Calu3 (cell line): ENCODE results near the gene PCLO. TPM values are rescaled to one million over a fixed set of nuclear protein-coding genes. Genes with fewer than 3 reads are reported as not detected.

Source experiments
- BruUV-seq: library from RNA; stranded (reverse); fragments of 400-500 nt; replicated peaks from 2 replicates; lab custom pipeline; 2021; lab: Mats Ljungman, UMichigan
- CTCF ChIA-PET: fragments of 300-600 bp; sonication (Branson Sonifier 250); formaldehyde crosslinking; loops from one replicate; lab custom pipeline; 2022; ENCODE audit warnings: antibody characterized with exemption; lab: Charles Lee
- DNase-seq: peaks from one replicate; pipeline ENCODE4 v3.0.0; 2022
- H3K27ac Mint-ChIP-seq: one replicate; pipeline ENCODE4 v1.8.0; 2022; ENCODE audit warnings: mixed read lengths; ENCODE audit not compliant: unreplicated experiment
- H3K27me3 Mint-ChIP-seq: one replicate; pipeline ENCODE4 v1.8.0; 2022; ENCODE audit warnings: mixed read lengths; ENCODE audit not compliant: unreplicated experiment
- H3K36me3 Mint-ChIP-seq: one replicate; pipeline ENCODE4 v1.8.0; 2022; ENCODE audit warnings: mild to moderate bottlenecking, moderate library complexity, mixed read lengths; ENCODE audit not compliant: insufficient read depth, unreplicated experiment
- H3K4me1 Mint-ChIP-seq: one replicate; pipeline ENCODE4 v1.8.0; 2022; ENCODE audit warnings: mild to moderate bottlenecking, low read depth, mixed read lengths; ENCODE audit not compliant: unreplicated experiment
- H3K4me3 Mint-ChIP-seq: one replicate; pipeline ENCODE4 v1.8.0; 2022; ENCODE audit warnings: mild to moderate bottlenecking, low read depth, moderate library complexity, mixed read lengths; ENCODE audit not compliant: unreplicated experiment
- H3K9me3 Mint-ChIP-seq: one replicate; pipeline ENCODE4 v1.8.0; 2022; ENCODE audit warnings: low read depth, mixed read lengths; ENCODE audit not compliant: unreplicated experiment
- intact Hi-C: fragments of 100-400 bp; cut with micrococcal nuclease; formaldehyde crosslinking; loops from one replicate; pipeline ENCODE4 v1.10.0; 2022; ENCODE audit not compliant: unreplicated experiment
- total RNA-seq: library from RNA; stranded (reverse); gene quantifications from 2 replicates; pipeline ENCODE4 v1.2.3, GENCODE V29; 2022
- TF ChIP-seq, protein P1 (sequence below): fragments of 200-600 bp; IDR thresholded peaks from one replicate; pipeline ENCODE4 v1.8.0; 2022; ENCODE audit warnings: antibody characterized with exemption; ENCODE audit not compliant: unreplicated experiment

PCLO gene
- total RNA-seq, 1 experiment from 2014 or later: 9.1 TPM

DNA sequence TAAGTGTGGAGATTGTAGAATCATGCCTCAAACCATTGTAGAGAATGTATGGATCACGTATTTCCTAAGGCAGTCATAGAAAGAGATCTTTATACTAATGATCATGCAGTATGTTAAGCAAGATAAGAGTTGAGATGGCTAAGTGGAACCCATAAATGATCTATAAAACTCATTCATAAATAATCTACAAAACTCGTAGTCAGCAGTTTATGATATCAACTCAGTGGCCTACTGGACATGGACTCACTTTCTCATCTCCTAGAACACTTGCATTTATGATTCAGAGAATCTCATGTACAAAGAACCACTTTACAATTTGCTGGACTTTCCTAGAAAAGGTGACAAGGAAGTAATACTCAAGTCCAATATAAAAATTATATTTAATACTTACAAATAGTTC, 339.6 kb downstream of the PCLO start:
- Mint-ChIP-seq H3K4me1 (no peaks in the 10 kb centered on the region), H3K4me3 (no peak overlapping the region), H3K9me3 (no peaks in the 10 kb centered on the region), H3K36me3 (no peaks in the 10 kb centered on the region), H3K27me3 (no peaks in the 10 kb centered on the region), H3K27ac (no peak overlapping the region)
- BruUV-seq: no TSS peak
- TF ChIP-seq, protein P1, sequence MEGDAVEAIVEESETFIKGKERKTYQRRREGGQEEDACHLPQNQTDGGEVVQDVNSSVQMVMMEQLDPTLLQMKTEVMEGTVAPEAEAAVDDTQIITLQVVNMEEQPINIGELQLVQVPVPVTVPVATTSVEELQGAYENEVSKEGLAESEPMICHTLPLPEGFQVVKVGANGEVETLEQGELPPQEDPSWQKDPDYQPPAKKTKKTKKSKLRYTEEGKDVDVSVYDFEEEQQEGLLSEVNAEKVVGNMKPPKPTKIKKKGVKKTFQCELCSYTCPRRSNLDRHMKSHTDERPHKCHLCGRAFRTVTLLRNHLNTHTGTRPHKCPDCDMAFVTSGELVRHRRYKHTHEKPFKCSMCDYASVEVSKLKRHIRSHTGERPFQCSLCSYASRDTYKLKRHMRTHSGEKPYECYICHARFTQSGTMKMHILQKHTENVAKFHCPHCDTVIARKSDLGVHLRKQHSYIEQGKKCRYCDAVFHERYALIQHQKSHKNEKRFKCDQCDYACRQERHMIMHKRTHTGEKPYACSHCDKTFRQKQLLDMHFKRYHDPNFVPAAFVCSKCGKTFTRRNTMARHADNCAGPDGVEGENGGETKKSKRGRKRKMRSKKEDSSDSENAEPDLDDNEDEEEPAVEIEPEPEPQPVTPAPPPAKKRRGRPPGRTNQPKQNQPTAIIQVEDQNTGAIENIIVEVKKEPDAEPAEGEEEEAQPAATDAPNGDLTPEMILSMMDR: no peak
- intact Hi-C loops: no loop called here
- no peak for DNase-seq
- CTCF ChIA-PET: no interaction called here

DNA sequence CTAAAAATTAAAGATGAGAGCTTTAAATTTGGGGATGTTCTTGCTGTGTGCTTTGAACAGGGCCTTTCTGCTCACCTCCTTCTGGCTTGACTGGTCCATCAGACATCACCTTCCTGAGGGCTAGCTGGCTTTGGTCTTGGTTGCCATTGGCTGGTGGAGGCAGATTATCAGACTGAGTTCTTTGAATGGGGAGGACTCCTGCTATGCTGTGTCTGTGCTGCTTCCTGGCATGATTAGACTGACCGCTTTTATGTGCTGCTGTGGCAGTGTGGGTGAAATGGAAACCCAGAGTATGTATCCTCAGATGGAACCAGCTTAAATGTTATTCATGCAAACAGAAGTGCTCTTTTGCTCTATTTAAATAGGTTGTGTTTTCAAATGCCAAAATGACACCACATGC, 341.6 kb downstream of the PCLO start:
- no TSS peak for BruUV-seq
- H3K9me3 Mint-ChIP-seq: no peaks in the 10 kb centered on the region
- H3K27ac Mint-ChIP-seq: no peak overlapping the region
- no peaks in the 10 kb centered on the region for H3K36me3 Mint-ChIP-seq
- TF ChIP-seq, protein P1: no peak
- CTCF ChIA-PET: no interaction called here
- intact Hi-C loops: no loop called here
- H3K4me1 Mint-ChIP-seq: no peaks in the 10 kb centered on the region
- H3K4me3 Mint-ChIP-seq: no peak overlapping the region
- no peaks in the 10 kb centered on the region for H3K27me3 Mint-ChIP-seq
- DNase-seq: no peak

DNA sequence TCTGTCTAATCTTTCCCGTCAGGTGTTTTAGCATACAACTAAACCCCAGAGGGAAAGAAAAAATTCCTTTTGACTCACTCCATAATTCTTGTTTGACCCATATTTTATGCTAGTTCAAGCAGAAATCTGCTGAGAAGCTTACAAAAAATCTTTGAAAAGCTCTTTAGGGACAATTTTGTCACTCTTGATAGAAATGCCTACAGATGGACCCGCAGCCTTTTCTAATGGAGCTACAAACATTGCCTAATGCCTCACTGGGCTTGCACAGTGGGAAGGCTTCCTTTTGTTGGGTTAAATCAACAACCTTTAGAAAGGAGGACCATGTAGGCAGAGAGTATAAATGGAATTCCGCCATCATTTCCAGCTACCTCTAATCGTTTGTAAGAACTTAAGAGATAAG, 344.5 kb downstream of the PCLO start:
- TF ChIP-seq, protein P1: no peak
- Mint-ChIP-seq H3K27ac (no peak overlapping the region), H3K4me3 (no peak overlapping the region), H3K4me1 (no peaks in the 10 kb centered on the region), H3K36me3 (no peaks in the 10 kb centered on the region), H3K27me3 (no peaks in the 10 kb centered on the region), H3K9me3 (no peaks in the 10 kb centered on the region)
- intact Hi-C loops: loop anchor here (10.0 kb wide), 1 partner anchor 347 kb away; the partner anchor contains the start of gene PCLO
- DNase-seq: no peak
- BruUV-seq: no TSS peak
- CTCF ChIA-PET: interaction anchor here (0.6 kb wide), 1 partner anchor 458 kb away, joined by 3 read pairs; no protein-coding TSS in a partner anchor

DNA sequence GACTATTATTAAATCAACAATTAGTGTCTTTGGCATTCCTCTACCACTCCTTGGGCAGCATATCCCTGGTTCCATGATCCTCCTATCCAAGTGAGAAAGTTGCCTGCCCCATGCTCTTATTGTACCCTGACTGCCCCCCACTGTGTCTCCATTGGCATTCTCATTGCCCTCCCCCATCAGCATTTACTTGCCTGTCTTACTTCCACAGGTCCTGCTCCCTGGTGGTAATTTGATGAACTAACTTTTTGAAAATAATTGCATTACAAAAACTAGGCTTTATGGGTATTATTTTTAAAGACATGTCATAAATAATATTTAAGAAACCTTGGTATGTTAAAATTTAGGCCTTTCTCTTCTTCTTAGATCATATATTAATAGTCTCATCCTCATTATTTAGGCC, 346.4 kb downstream of the PCLO start:
- intact Hi-C loops: loop anchor here (10.0 kb wide), 1 partner anchor 349 kb away; the partner anchor contains the start of gene PCLO
- Mint-ChIP-seq H3K36me3 (no peaks in the 10 kb centered on the region), H3K4me3 (no peak overlapping the region), H3K27me3 (no peaks in the 10 kb centered on the region), H3K27ac (no peak overlapping the region), H3K9me3 (no peaks in the 10 kb centered on the region), H3K4me1 (no peaks in the 10 kb centered on the region)
- TF ChIP-seq, protein P1: no peak
- no peak for DNase-seq
- no TSS peak for BruUV-seq
- CTCF ChIA-PET: no interaction called here
